ENCODE measurements around the gene CETP. TPM values are rescaled to one million over a fixed set of nuclear protein-coding genes. Genes with fewer than 3 reads are reported as not detected.

CETP gene
- total and polyA plus RNA-seq, 4 experiments from 2014 or later = 0.14 TPM; not detected in 3

GRCh38 chr16:57021757-57022156, 60.0 kb downstream of the CETP start:
- H3K36me3 ChIP-seq (ENCODE audit: insufficient read depth, low read length) = peaks cover 58% of the 10 kb centered on the region
- Mint-ChIP-seq H3K27me3 (no peaks in the 10 kb centered on the region), H3K9me3 (no peaks in the 10 kb centered on the region), H3K27ac (peak overlapping the region; percentile 83 to 93 (median 87)), H3K4me1 (peaks cover 67 to 98% (median 81%) of the 10 kb centered on the region in 4 donors), H3K36me3 (peaks cover 77 to 91% of the 10 kb centered on the region in 2 donors), H3K4me3 (peak overlapping the region in 7 of 8 donors; percentile 46 to 84 (median 73))
- CTCF ChIA-PET (ENCODE audit: partially characterized antibody) = interaction anchor here (0.9 to 4.1 kb wide), 5 partner anchors 9 to 71 kb away, joined by 3 to 35 read pairs (median 9); no protein-coding TSS in a partner anchor
- peaks cover 90% of the 10 kb centered on the region for H3K4me1 ChIP-seq (ENCODE audit: insufficient read depth, low read length)
- intact Hi-C loops (cut with micrococcal nuclease) = no loop called here
- DNase-seq = no peak
- POLR2A ChIA-PET (ENCODE audit: partially characterized antibody) = interaction anchor here (1.4 to 11.9 kb wide), 4 partner anchors 11 to 34 kb away, joined by 3 to 162 read pairs (median 41); partner anchors contain the start of gene NLRC5
- no peaks in the 10 kb centered on the region for H3K27me3 ChIP-seq (ENCODE audit: insufficient read depth, low read length)
- H3K27ac ChIP-seq (ENCODE audit: low read depth, low read length) = peak overlapping the region; percentile 58
- H3K4me3 ChIP-seq (ENCODE audit: low read length in 2 of 2) = no peak overlapping the region
- H3K9me3 ChIP-seq (ENCODE audit: control insufficient read depth in 1 of 2, low read length in 2 of 2) = no peaks in the 10 kb centered on the region

GRCh38 chr16:57022445-57022844, 60.7 kb downstream of the CETP start:
- H3K4me1 Mint-ChIP-seq = peaks cover 69 to 98% (median 81%) of the 10 kb centered on the region in 4 donors
- H3K36me3 Mint-ChIP-seq = peaks cover 77 to 91% of the 10 kb centered on the region in 2 donors
- no peaks in the 10 kb centered on the region for H3K27me3 Mint-ChIP-seq
- H3K9me3 Mint-ChIP-seq = no peaks in the 10 kb centered on the region
- Histone ChIP-seq H3K36me3 (ENCODE audit: insufficient read depth, low read length) (peaks cover 56% of the 10 kb centered on the region), H3K27me3 (ENCODE audit: insufficient read depth, low read length) (no peaks in the 10 kb centered on the region), H3K4me3 (ENCODE audit: low read length in 2 of 2) (no peak overlapping the region), H3K27ac (ENCODE audit: low read depth, low read length) (peak overlapping the region; percentile 58), H3K9me3 (ENCODE audit: control insufficient read depth in 1 of 2, low read length in 2 of 2) (no peaks in the 10 kb centered on the region), H3K4me1 (ENCODE audit: insufficient read depth, low read length) (peaks cover 90% of the 10 kb centered on the region)
- peak overlapping the region; percentile 82 to 94 (median 90) for H3K27ac Mint-ChIP-seq
- CTCF ChIA-PET (ENCODE audit: partially characterized antibody) = interaction anchor here (0.9 to 4.1 kb wide), 6 partner anchors 8 to 71 kb away, joined by 3 to 35 read pairs (median 9); no protein-coding TSS in a partner anchor
- H3K4me3 Mint-ChIP-seq = peak overlapping the region in 7 of 8 donors; percentile 41 to 84 (median 69)
- POLR2A ChIA-PET (ENCODE audit: partially characterized antibody) = interaction anchor here (1.7 to 11.9 kb wide), 6 partner anchors 10 to 50 kb away, joined by 5 to 162 read pairs (median 16); partner anchors contain the start of gene NLRC5
- DNase-seq = no peak
- intact Hi-C loops (cut with micrococcal nuclease) = no loop called here

GRCh38 chr16:57023541-57024249, 61.9 kb downstream of the CETP start:
- DNase-seq = peak; percentile 77 to 91 (median 83)
- H3K27ac ChIP-seq (ENCODE audit: low read depth, low read length) = peak overlapping the region; percentile 58
- ChIA-PET CTCF (ENCODE audit: partially characterized antibody) (interaction anchor here (0.9 to 4.1 kb wide), 8 partner anchors 9 to 60 kb away, joined by 3 to 35 read pairs (median 7); no protein-coding TSS in a partner anchor), POLR2A (ENCODE audit: partially characterized antibody) (interaction anchor here (0.7 to 11.9 kb wide), 18 partner anchors 9 to 108 kb away, joined by 3 to 162 read pairs (median 5); partner anchors contain the start of genes HERPUD1 and NLRC5)
- H3K36me3 ChIP-seq (ENCODE audit: insufficient read depth, low read length) = peaks cover 47% of the 10 kb centered on the region
- peak overlapping the region; percentile 5 to 11 for H3K4me3 ChIP-seq (ENCODE audit: low read length in 2 of 2)
- intact Hi-C loops (cut with micrococcal nuclease) = loop anchor here (1.0 kb wide), 2 partner anchors 7 to 18 kb away; no protein-coding TSS in a partner anchor
- H3K9me3 ChIP-seq (ENCODE audit: control insufficient read depth in 1 of 2, low read length in 2 of 2) = no peaks in the 10 kb centered on the region
- Mint-ChIP-seq H3K36me3 (peaks cover 75 to 90% of the 10 kb centered on the region in 2 donors), H3K27ac (peak overlapping the region; percentile 87 to 94 (median 90)), H3K4me3 (peak overlapping the region in 7 of 8 donors; percentile 54 to 84 (median 73)), H3K4me1 (peaks cover 66 to 99% (median 82%) of the 10 kb centered on the region in 4 donors), H3K27me3 (no peaks in the 10 kb centered on the region), H3K9me3 (no peaks in the 10 kb centered on the region)
- H3K4me1 ChIP-seq (ENCODE audit: insufficient read depth, low read length) = peaks cover 92% of the 10 kb centered on the region
- no peaks in the 10 kb centered on the region for H3K27me3 ChIP-seq (ENCODE audit: insufficient read depth, low read length)

- H3K27me3 Mint-ChIP-seq = no peaks in the 10 kb centered on the region
- ChIA-PET POLR2A (ENCODE audit: partially characterized antibody) (interaction anchor here (0.6 to 11.9 kb wide), 10 partner anchors 10 to 93 kb away, joined by 3 to 162 read pairs (median 5); partner anchors contain the start of genes HERPUD1 and NLRC5), CTCF (ENCODE audit: partially characterized antibody) (interaction anchor here (1.2 to 4.1 kb wide), 4 partner anchors 15 to 60 kb away, joined by 4 to 35 read pairs (median 16); no protein-coding TSS in a partner anchor)
- H3K27ac Mint-ChIP-seq = peak overlapping the region in 6 of 7 donors; percentile 61 to 93 (median 70)
- H3K36me3 ChIP-seq (ENCODE audit: insufficient read depth, low read length) = peaks cover 46% of the 10 kb centered on the region
- peaks cover 95% of the 10 kb centered on the region for H3K4me1 ChIP-seq (ENCODE audit: insufficient read depth, low read length)
- H3K9me3 Mint-ChIP-seq = no peaks in the 10 kb centered on the region
- H3K4me3 ChIP-seq (ENCODE audit: low read length in 2 of 2) = no peak overlapping the region
- H3K36me3 Mint-ChIP-seq = peaks cover 70 to 89% of the 10 kb centered on the region in 2 donors
- peaks cover 59 to 100% (median 82%) of the 10 kb centered on the region in 4 donors for H3K4me1 Mint-ChIP-seq
- H3K9me3 ChIP-seq (ENCODE audit: control insufficient read depth in 1 of 2, low read length in 2 of 2) = no peaks in the 10 kb centered on the region
- no peaks in the 10 kb centered on the region for H3K27me3 ChIP-seq (ENCODE audit: insufficient read depth, low read length)
- H3K4me3 Mint-ChIP-seq = peak overlapping the region in 2 of 8 donors; percentile 59 to 69
- intact Hi-C loops (cut with micrococcal nuclease) = loop anchor here (1.0 kb wide), 1 partner anchor 9 kb away; no protein-coding TSS in a partner anchor
- DNase-seq = no peak
- no peak overlapping the region for H3K27ac ChIP-seq (ENCODE audit: low read depth, low read length)
Measured at GRCh38 chr16:57024894-57025680, 63.3 kb downstream of the CETP start.

- peaks cover 66 to 88% of the 10 kb centered on the region in 2 donors for H3K36me3 Mint-ChIP-seq
- Histone ChIP-seq H3K4me3 (ENCODE audit: low read length in 2 of 2) (no peak overlapping the region), H3K27ac (ENCODE audit: low read depth, low read length) (no peak overlapping the region), H3K27me3 (ENCODE audit: insufficient read depth, low read length) (no peaks in the 10 kb centered on the region), H3K9me3 (ENCODE audit: control insufficient read depth in 1 of 2, low read length in 2 of 2) (no peaks in the 10 kb centered on the region), H3K4me1 (ENCODE audit: insufficient read depth, low read length) (peaks cover 94% of the 10 kb centered on the region), H3K36me3 (ENCODE audit: insufficient read depth, low read length) (peaks cover 42% of the 10 kb centered on the region)
- peak overlapping the region; percentile 36 to 85 (median 63) for H3K27ac Mint-ChIP-seq
- intact Hi-C loops (cut with micrococcal nuclease) = no loop called here
- H3K4me1 Mint-ChIP-seq = peaks cover 56 to 97% (median 79%) of the 10 kb centered on the region in 4 donors
- no peaks in the 10 kb centered on the region for H3K27me3 Mint-ChIP-seq
- H3K4me3 Mint-ChIP-seq = no peak overlapping the region
- CTCF ChIA-PET (ENCODE audit: partially characterized antibody) = interaction anchor here (2.4 kb wide), 1 partner anchor 11 kb away, joined by 15 read pairs; no protein-coding TSS in a partner anchor
- no peaks in the 10 kb centered on the region for H3K9me3 Mint-ChIP-seq
- POLR2A ChIA-PET (ENCODE audit: partially characterized antibody) = interaction anchor here (0.7 to 11.9 kb wide), 6 partner anchors 12 to 66 kb away, joined by 3 to 162 read pairs (median 10); partner anchors contain the start of gene NLRC5
- DNase-seq = no peak
Measured at GRCh38 chr16:57025941-57026777, 64.4 kb downstream of the CETP start.

- Mint-ChIP-seq H3K9me3 (no peaks in the 10 kb centered on the region), H3K27ac (peak overlapping the region; percentile 44 to 89 (median 79)), H3K4me3 (no peak overlapping the region), H3K27me3 (no peaks in the 10 kb centered on the region), H3K36me3 (peaks cover 66 to 88% of the 10 kb centered on the region in 2 donors), H3K4me1 (peaks cover 51 to 97% (median 78%) of the 10 kb centered on the region in 4 donors)
- POLR2A ChIA-PET (ENCODE audit: partially characterized antibody) = interaction anchor here (0.7 to 11.9 kb wide), 5 partner anchors 12 to 65 kb away, joined by 3 to 162 read pairs (median 3); partner anchors contain the start of gene NLRC5
- no peak for DNase-seq
- Histone ChIP-seq H3K4me1 (ENCODE audit: insufficient read depth, low read length) (peaks cover 94% of the 10 kb centered on the region), H3K27me3 (ENCODE audit: insufficient read depth, low read length) (no peaks in the 10 kb centered on the region), H3K27ac (ENCODE audit: low read depth, low read length) (no peak overlapping the region), H3K9me3 (ENCODE audit: control insufficient read depth in 1 of 2, low read length in 2 of 2) (no peaks in the 10 kb centered on the region), H3K4me3 (ENCODE audit: low read length in 2 of 2) (no peak overlapping the region), H3K36me3 (ENCODE audit: insufficient read depth, low read length) (peaks cover 42% of the 10 kb centered on the region)
- CTCF ChIA-PET (ENCODE audit: partially characterized antibody) = interaction anchor here (1.0 to 2.4 kb wide), 4 partner anchors 11 to 61 kb away, joined by 3 to 15 read pairs (median 6); no protein-coding TSS in a partner anchor
- intact Hi-C loops (cut with micrococcal nuclease) = no loop called here
Measured at GRCh38 chr16:57026778-57027062, 65.0 kb downstream of the CETP start.

Data from CD4-positive, alpha-beta memory T cell (primary cell).